HCT116 (cell line): ENCODE measurements around the gene DMWD. TPM values are rescaled to one million over a fixed set of nuclear protein-coding genes. Genes with fewer than 3 reads are reported as not detected.

Experiments
- ATAC-seq: fragments of 200-7000 bp; cut with Tn5 transposase; 2 replicates; pipeline ENCODE4 v1.9.1; 2020; ENCODE audit warnings: mild to moderate bottlenecking, moderate library complexity
- BruUV-seq: library from RNA; stranded (reverse); fragments of 400-500 nt; replicated peaks from 2 replicates; lab custom pipeline; 2021; lab: Mats Ljungman, UMichigan
- CTCF ChIA-PET: fragments of 300-600 bp; sonication (Branson Sonifier 250); formaldehyde crosslinking; loops from one replicate; lab custom pipeline; 2021; ENCODE audit warnings: antibody characterized with exemption; lab: Charles Lee
- POLR2A ChIA-PET: fragments of 300-600, 350-600 bp; sonication (Branson Sonifier 250); formaldehyde crosslinking; loops from one replicate; lab custom pipeline; 2021; ENCODE audit warnings: antibody characterized with exemption; lab: Charles Lee
- RAD21 ChIA-PET, 2 experiments: fragments of 300-600 bp; sonication (Branson Sonifier 250); formaldehyde crosslinking; loops; one replicate each; lab custom pipeline; 2023; ENCODE audit warnings: low total read pairs in 2 of 2; ENCODE audit not compliant: uncharacterized antibody in 2 of 2, unreplicated experiment in 2 of 2, low non-redundant PET in 1 of 2; lab: Charles Lee
- DNase-seq: peaks from one replicate; pipeline ENCODE4 v3.0.0-alpha.2; 2010; ENCODE audit warnings: low read depth, low spot score
- H2AFZ ChIP-seq: fragments of 200-600 bp; shearing (Covaris generic), sonication (generic); 2 replicates; pipeline ENCODE4 v1.6.1; 2017; ENCODE audit warnings: low read depth, mixed run types, mixed read lengths, antibody characterized with exemption, low read length; ENCODE audit not compliant: poor library complexity, severe bottlenecking
- H3K27ac ChIP-seq: 2 replicates; pipeline ENCODE4 v1.5.1; 2012; ENCODE audit warnings: low read depth, low read length
- H3K27me3 ChIP-seq: fragments of 200-600 bp; sonication (generic); 2 replicates; pipeline ENCODE4 v1.6.1; 2016; ENCODE audit warnings: mixed run types, low read length, mixed read lengths; ENCODE audit not compliant: insufficient read depth
- H3K36me3 ChIP-seq, 2 experiments: fragments of 200-500 bp in 1 of 2; fragments of 200-600 bp in 1 of 2; sonication (Bioruptor generic) in 1 of 2; sonication (generic) in 1 of 2; 2 replicates each; pipeline versions ENCODE4 v1.5.1 to v1.6.1; 2014 to 2016; ENCODE audit warnings: low read length in 2 of 2, inconsistent platforms in 1 of 2, mixed read lengths in 1 of 2, mixed run types in 1 of 2; ENCODE audit not compliant: insufficient read depth in 2 of 2, control insufficient read depth in 1 of 2
- H3K4me1 ChIP-seq, 2 experiments: fragments of 200-600 bp in 1 of 2; sonication (generic) in 1 of 2; 2 replicates each; pipeline versions ENCODE4 v1.5.1 to v1.6.1; 2012 to 2017; ENCODE audit warnings: low read length in 2 of 2, inconsistent platforms in 1 of 2, mild to moderate bottlenecking in 1 of 2, mixed read lengths in 1 of 2, mixed run types in 1 of 2, moderate library complexity in 1 of 2; ENCODE audit not compliant: insufficient read depth in 2 of 2, control insufficient read depth in 1 of 2
- H3K4me2 ChIP-seq: fragments of 200-600 bp; sonication (generic); 2 replicates; pipeline ENCODE4 v1.6.1; 2017; ENCODE audit warnings: mixed run types, low read length, mixed read lengths
- H3K4me3 ChIP-seq, 2 experiments: fragments of 200-600 bp in 1 of 2; sonication (generic) in 1 of 2; replicated peaks in 1 of 2; 2 replicates each; pipeline ENCODE4 v1.5.1; 2011 to 2016; ENCODE audit warnings: low read length in 2 of 2, control low read depth in 1 of 2, low read depth in 1 of 2, mild to moderate bottlenecking in 1 of 2, mixed read lengths in 1 of 2, mixed run types in 1 of 2
- H3K79me2 ChIP-seq: fragments of 200-600 bp; sonication (generic); 2 replicates; pipeline ENCODE4 v1.6.1; 2017; ENCODE audit warnings: mild to moderate bottlenecking, mixed run types, low read length, moderate library complexity, mixed read lengths; ENCODE audit not compliant: insufficient read depth
- H3K9ac ChIP-seq: fragments of 200-600 bp; sonication (generic); 2 replicates; pipeline ENCODE4 v1.6.1; 2016; ENCODE audit warnings: low read length, mixed read lengths
- H3K9me2 ChIP-seq: fragments of 200-600 bp; sonication (generic), shearing (Covaris generic); 2 replicates; pipeline ENCODE4 v1.6.1; 2017; ENCODE audit warnings: mixed run types, mild to moderate bottlenecking, moderate library complexity; ENCODE audit not compliant: insufficient read depth
- H3K9me3 ChIP-seq, 2 experiments: fragments of 200-500 bp in 1 of 2; fragments of 200-600 bp in 1 of 2; sonication (Bioruptor generic) in 1 of 2; sonication (generic) in 1 of 2; 2 replicates each; pipeline ENCODE4 v1.6.1; 2014 to 2017; ENCODE audit warnings: low read length in 2 of 2, mixed read lengths in 2 of 2, inconsistent platforms in 1 of 2, low read depth in 1 of 2, mild to moderate bottlenecking in 1 of 2, mixed run types in 1 of 2, moderate library complexity in 1 of 2; ENCODE audit not compliant: control insufficient read depth in 1 of 2, insufficient read depth in 1 of 2
- H4K20me1 ChIP-seq: fragments of 200-600 bp; sonication (generic), shearing (Covaris generic); 2 replicates; pipeline ENCODE4 v1.6.1; 2017; ENCODE audit warnings: mixed run types, mild to moderate bottlenecking, moderate library complexity; ENCODE audit not compliant: insufficient read depth
- CBX3 ChIP-seq: IDR thresholded peaks from 2 replicates; pipeline ENCODE4 v1.6.1; 2012; ENCODE audit warnings: low read depth
- EGR1 ChIP-seq: IDR thresholded peaks from 2 replicates; pipeline ENCODE4 v1.6.1; 2012; ENCODE audit warnings: low read depth
- ELF1 ChIP-seq: IDR thresholded peaks from 2 replicates; pipeline ENCODE4 v1.6.1; 2012; ENCODE audit warnings: low read depth, borderline replicate concordance
- EZH2phosphoT487 ChIP-seq: fragments of 200-600 bp; IDR thresholded peaks from 2 replicates; pipeline ENCODE4 v1.6.1; 2018; ENCODE audit warnings: antibody characterized with exemption, borderline replicate concordance
- JUND ChIP-seq: IDR thresholded peaks from 2 replicates; pipeline ENCODE4 v1.6.1; 2012
- POLR2A ChIP-seq: IDR thresholded peaks from 2 replicates; pipeline ENCODE4 v1.7.0; 2011; ENCODE audit warnings: borderline replicate concordance; ENCODE audit not compliant: insufficient read depth, insufficient read length; ENCODE audit errors: extremely low read depth
- POLR2AphosphoS5 ChIP-seq: IDR thresholded peaks from 2 replicates; pipeline ENCODE4 v1.6.1; 2011; ENCODE audit warnings: mild to moderate bottlenecking, low read depth, low read length, moderate library complexity
- RAD21 ChIP-seq: IDR thresholded peaks from 2 replicates; pipeline ENCODE4 v1.6.1; 2012; ENCODE audit warnings: low read depth, mild to moderate bottlenecking
- SIN3A ChIP-seq: IDR thresholded peaks from 2 replicates; pipeline ENCODE4 v1.6.1; 2012; ENCODE audit warnings: low read depth
- SP1 ChIP-seq: IDR thresholded peaks from 2 replicates; pipeline ENCODE4 v1.6.1; 2012; ENCODE audit warnings: low read depth
- SRF ChIP-seq: IDR thresholded peaks from 2 replicates; pipeline ENCODE4 v1.6.1; 2012; ENCODE audit warnings: low read depth
- TCF7L2 ChIP-seq: IDR thresholded peaks from 2 replicates; pipeline ENCODE4 v1.7.0; 2011; ENCODE audit warnings: borderline replicate concordance, inconsistent platforms; ENCODE audit not compliant: insufficient read depth, insufficient read length; ENCODE audit errors: extremely low read depth
- YY1 ChIP-seq: IDR thresholded peaks from 2 replicates; pipeline ENCODE4 v1.6.1; 2011; ENCODE audit warnings: low read length, low read depth, moderate library complexity, mild to moderate bottlenecking; ENCODE audit not compliant: insufficient replicate concordance; ENCODE audit errors: extremely low read depth
- ZNF274 ChIP-seq: fragments of 200-500 bp; sonication (Bioruptor generic); IDR thresholded peaks from 2 replicates; pipeline ENCODE4 v1.6.1; 2014; ENCODE audit warnings: mild to moderate bottlenecking, low read depth, low read length, inconsistent platforms
- intact Hi-C: fragments of 100-400 bp; cut with micrococcal nuclease; formaldehyde crosslinking; loops from 2 replicates; pipeline ENCODE4 v1.10.0; 2022
- total RNA-seq: library from RNA; stranded (reverse); gene quantifications from one replicate; pipeline ENCODE4 v1.2.1, GENCODE V29; 2021; ENCODE audit not compliant: unreplicated experiment
- TF ChIP-seq, protein P1 (sequence below): IDR thresholded peaks from 2 replicates; pipeline ENCODE4 v1.6.1; 2012
- TF ChIP-seq, protein P2 (sequence below): IDR thresholded peaks from 2 replicates; pipeline ENCODE4 v1.6.1; 2012
- TF ChIP-seq, protein P3 (sequence below), 3 experiments: fragments of 200-600 bp in 1 of 3; sonication (generic) in 1 of 3; IDR thresholded peaks in 2 of 3; conservative IDR thresholded peaks in 1 of 3; 2 replicates each; pipeline ENCODE4 v1.5.1; 2012 to 2017; ENCODE audit warnings: low read depth in 2 of 3, low read length in 2 of 3, antibody characterized with exemption in 1 of 3, borderline replicate concordance in 1 of 3, control low read depth in 1 of 3, mild to moderate bottlenecking in 1 of 3, mixed read lengths in 1 of 3, mixed run types in 1 of 3, moderate library complexity in 1 of 3; ENCODE audit not compliant: insufficient read depth in 1 of 3
- TF ChIP-seq, protein P4 (sequence below): IDR thresholded peaks from 2 replicates; pipeline ENCODE4 v1.6.1; 2012; ENCODE audit warnings: low read depth
- TF ChIP-seq, protein P5 (sequence below): IDR thresholded peaks from 2 replicates; pipeline ENCODE4 v1.6.1; 2011; ENCODE audit warnings: mild to moderate bottlenecking, low read length, moderate library complexity; ENCODE audit not compliant: insufficient replicate concordance; ENCODE audit errors: extremely low read depth

The DMWD gene
- total RNA-seq, 1 experiment from 2014 or later: 56.8 TPM

DNA sequence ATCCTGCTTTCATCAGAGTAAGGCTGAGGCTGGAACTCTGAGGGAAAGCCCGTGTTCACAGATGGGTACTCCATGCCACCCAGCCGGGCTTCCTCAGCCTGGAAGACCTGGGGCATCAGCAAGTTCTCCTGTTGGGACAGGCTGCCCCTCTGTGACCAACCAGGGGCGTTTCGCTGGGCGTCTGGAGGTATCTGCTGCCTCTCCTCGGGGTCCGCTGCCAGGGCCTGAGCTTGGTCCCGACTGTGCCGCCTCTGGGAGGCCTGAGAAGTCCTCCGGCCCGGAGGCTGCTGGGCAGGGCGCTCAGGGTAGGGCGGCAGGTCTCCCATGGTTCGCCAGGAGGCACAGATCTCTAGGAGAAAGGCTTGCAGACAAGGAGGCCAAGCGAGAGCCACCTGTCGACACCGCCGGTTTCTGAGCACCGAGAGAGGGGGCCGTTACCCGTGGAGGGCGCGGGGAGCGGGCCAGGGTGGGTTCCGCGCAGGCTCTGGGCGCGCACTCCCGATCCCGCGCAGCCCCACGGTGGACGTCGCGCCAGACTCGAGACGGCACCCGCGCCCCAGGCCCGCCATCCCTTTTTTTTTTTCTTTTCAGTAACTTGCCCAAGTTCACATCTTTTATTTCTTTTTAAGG is 22.3 kb upstream of the DMWD start, which contains the start of gene RSPH6A:
Gene RSPH6A (minus strand): TSS at position 458 of the 630 bp plus-strand sequence. CDS start 132 bp downstream, at position 326.
- H3K27ac ChIP-seq: no peak within 1 kb of the TSS
- TF ChIP-seq SIN3A (no peak), EZH2phosphoT487 (no peak), POLR2AphosphoS5 (no peak), EGR1 (no peak), SRF (no peak), SP1 (no peak), RAD21 (no peak), CBX3 (no peak), ZNF274 (no peak), YY1 (no peak), TCF7L2 (no peak), ELF1 (no peak), POLR2A (no peak), JUND (no peak)
- TF ChIP-seq, protein P1, sequence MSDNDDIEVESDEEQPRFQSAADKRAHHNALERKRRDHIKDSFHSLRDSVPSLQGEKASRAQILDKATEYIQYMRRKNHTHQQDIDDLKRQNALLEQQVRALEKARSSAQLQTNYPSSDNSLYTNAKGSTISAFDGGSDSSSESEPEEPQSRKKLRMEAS: no peak
- TF ChIP-seq, protein P2, sequence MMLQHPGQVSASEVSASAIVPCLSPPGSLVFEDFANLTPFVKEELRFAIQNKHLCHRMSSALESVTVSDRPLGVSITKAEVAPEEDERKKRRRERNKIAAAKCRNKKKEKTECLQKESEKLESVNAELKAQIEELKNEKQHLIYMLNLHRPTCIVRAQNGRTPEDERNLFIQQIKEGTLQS: no peak
- TF ChIP-seq, protein P3, sequence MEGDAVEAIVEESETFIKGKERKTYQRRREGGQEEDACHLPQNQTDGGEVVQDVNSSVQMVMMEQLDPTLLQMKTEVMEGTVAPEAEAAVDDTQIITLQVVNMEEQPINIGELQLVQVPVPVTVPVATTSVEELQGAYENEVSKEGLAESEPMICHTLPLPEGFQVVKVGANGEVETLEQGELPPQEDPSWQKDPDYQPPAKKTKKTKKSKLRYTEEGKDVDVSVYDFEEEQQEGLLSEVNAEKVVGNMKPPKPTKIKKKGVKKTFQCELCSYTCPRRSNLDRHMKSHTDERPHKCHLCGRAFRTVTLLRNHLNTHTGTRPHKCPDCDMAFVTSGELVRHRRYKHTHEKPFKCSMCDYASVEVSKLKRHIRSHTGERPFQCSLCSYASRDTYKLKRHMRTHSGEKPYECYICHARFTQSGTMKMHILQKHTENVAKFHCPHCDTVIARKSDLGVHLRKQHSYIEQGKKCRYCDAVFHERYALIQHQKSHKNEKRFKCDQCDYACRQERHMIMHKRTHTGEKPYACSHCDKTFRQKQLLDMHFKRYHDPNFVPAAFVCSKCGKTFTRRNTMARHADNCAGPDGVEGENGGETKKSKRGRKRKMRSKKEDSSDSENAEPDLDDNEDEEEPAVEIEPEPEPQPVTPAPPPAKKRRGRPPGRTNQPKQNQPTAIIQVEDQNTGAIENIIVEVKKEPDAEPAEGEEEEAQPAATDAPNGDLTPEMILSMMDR (IDR thresholded peaks at IDR 0.05 in 2 of 3, conservative IDR thresholded peaks at IDR 0.05 in 1 of 3; ENCODE audit: borderline replicate concordance in 1 of 3, insufficient read depth in 1 of 3, low read depth in 2 of 3, low read length in 2 of 3): no peak
- TF ChIP-seq, protein P4, sequence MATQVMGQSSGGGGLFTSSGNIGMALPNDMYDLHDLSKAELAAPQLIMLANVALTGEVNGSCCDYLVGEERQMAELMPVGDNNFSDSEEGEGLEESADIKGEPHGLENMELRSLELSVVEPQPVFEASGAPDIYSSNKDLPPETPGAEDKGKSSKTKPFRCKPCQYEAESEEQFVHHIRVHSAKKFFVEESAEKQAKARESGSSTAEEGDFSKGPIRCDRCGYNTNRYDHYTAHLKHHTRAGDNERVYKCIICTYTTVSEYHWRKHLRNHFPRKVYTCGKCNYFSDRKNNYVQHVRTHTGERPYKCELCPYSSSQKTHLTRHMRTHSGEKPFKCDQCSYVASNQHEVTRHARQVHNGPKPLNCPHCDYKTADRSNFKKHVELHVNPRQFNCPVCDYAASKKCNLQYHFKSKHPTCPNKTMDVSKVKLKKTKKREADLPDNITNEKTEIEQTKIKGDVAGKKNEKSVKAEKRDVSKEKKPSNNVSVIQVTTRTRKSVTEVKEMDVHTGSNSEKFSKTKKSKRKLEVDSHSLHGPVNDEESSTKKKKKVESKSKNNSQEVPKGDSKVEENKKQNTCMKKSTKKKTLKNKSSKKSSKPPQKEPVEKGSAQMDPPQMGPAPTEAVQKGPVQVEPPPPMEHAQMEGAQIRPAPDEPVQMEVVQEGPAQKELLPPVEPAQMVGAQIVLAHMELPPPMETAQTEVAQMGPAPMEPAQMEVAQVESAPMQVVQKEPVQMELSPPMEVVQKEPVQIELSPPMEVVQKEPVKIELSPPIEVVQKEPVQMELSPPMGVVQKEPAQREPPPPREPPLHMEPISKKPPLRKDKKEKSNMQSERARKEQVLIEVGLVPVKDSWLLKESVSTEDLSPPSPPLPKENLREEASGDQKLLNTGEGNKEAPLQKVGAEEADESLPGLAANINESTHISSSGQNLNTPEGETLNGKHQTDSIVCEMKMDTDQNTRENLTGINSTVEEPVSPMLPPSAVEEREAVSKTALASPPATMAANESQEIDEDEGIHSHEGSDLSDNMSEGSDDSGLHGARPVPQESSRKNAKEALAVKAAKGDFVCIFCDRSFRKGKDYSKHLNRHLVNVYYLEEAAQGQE: no peak
- TF ChIP-seq, protein P5, sequence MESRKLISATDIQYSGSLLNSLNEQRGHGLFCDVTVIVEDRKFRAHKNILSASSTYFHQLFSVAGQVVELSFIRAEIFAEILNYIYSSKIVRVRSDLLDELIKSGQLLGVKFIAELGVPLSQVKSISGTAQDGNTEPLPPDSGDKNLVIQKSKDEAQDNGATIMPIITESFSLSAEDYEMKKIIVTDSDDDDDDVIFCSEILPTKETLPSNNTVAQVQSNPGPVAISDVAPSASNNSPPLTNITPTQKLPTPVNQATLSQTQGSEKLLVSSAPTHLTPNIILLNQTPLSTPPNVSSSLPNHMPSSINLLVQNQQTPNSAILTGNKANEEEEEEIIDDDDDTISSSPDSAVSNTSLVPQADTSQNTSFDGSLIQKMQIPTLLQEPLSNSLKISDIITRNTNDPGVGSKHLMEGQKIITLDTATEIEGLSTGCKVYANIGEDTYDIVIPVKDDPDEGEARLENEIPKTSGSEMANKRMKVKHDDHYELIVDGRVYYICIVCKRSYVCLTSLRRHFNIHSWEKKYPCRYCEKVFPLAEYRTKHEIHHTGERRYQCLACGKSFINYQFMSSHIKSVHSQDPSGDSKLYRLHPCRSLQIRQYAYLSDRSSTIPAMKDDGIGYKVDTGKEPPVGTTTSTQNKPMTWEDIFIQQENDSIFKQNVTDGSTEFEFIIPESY: no peak
- peaks cover 3 to 17% of the 10 kb centered on the region in 2 experiments; a peak in 3 of 4 replicates for H3K4me1 ChIP-seq
- RAD21 ChIA-PET: no interaction called here
- BruUV-seq: no TSS peak
- CTCF ChIA-PET: interaction anchor here (2.5 kb wide), 1 partner anchor 16 kb away, joined by 9 read pairs; no protein-coding TSS in a partner anchor
- POLR2A ChIA-PET: interaction anchor here (0.6 kb wide), 1 partner anchor 25 kb away, joined by 3 read pairs; no protein-coding TSS in a partner anchor
- H3K4me3 ChIP-seq: no peak within 1 kb of the TSS
- no peaks in the 10 kb centered on the region for H3K9me3 ChIP-seq
- intact Hi-C loops: no loop called here
- DNase-seq (no peak), ATAC-seq (no peak)
- H3K79me2 ChIP-seq: no peaks in the 10 kb centered on the region
- H3K4me2 ChIP-seq: no peak within 1 kb of the TSS
- H3K9ac ChIP-seq: no peak within 1 kb of the TSS
- H3K9me2 ChIP-seq: no peaks in the 10 kb centered on the region
- H3K27me3 ChIP-seq: no peaks in the 10 kb centered on the region
- peaks cover under 1 to 5% of the 10 kb centered on the region in 2 experiments; a peak in 3 of 4 replicates for H3K36me3 ChIP-seq
- H4K20me1 ChIP-seq: no peaks in the 10 kb centered on the region
- no peak within 1 kb of the TSS for H2AFZ ChIP-seq
